Thoracic aorta (tissue), 2 donors: ENCODE data around the gene SCAI. TPM values are rescaled to one million over a fixed set of nuclear protein-coding genes. Genes with fewer than 3 reads are reported as not detected.
A peak's percentile ranks its signal among the peaks of the same experiment; 100 is the strongest.
"Not testable (repeated sequence)": the region's sequence is repeated elsewhere in the genome, so short reads cannot be mapped to it uniquely, and the experiment has no call there.

Experiments
- ATAC-seq: fragments of 150-250 bp; one replicate; pipeline ENCODE4 v1.8.0; 2017; ENCODE audit warnings: low read depth; ENCODE audit not compliant: insufficient number of reproducible peaks, low FRiP score
- DNase-seq: peaks from one replicate; pipeline ENCODE4 v3.0.0-alpha.2; 2020; ENCODE audit warnings: low spot score
- H3K27ac ChIP-seq, 2 donors: fragments of 200-600 bp; sonication (generic); 1 replicate in 1 of 2; 2 replicates in 1 of 2; pipeline ENCODE4 v1.5.1; 2016; ENCODE audit warnings: mild to moderate bottlenecking in 2 of 2, moderate library complexity in 2 of 2
- H3K27me3 ChIP-seq: fragments of 200-600 bp; sonication (generic); replicated peaks from 2 replicates; pipeline ENCODE4 v1.6.0; 2016; ENCODE audit warnings: mild to moderate bottlenecking; ENCODE audit not compliant: insufficient read depth
- H3K36me3 ChIP-seq: fragments of 200-600 bp; sonication (generic); one replicate; pipeline ENCODE4 v1.5.1; 2016
- H3K4me1 ChIP-seq, 2 donors: fragments of 200-600 bp; sonication (generic); 1 replicate in 1 of 2; 2 replicates in 1 of 2; pipeline versions ENCODE4 v1.5.1 to v1.6.0; 2016; ENCODE audit warnings: low read depth in 2 of 2, mild to moderate bottlenecking in 1 of 2; ENCODE audit not compliant: control insufficient read depth in 1 of 2
- H3K4me3 ChIP-seq: fragments of 200-600 bp; sonication (generic); 2 replicates; pipeline ENCODE4 v1.5.1; 2016; ENCODE audit warnings: mild to moderate bottlenecking
- H3K9me3 ChIP-seq: fragments of 200-600 bp; sonication (generic); 2 replicates; pipeline ENCODE4 v1.5.1; 2016
- total RNA-seq, 2 donors: library from RNA; depleted of rRNA; stranded (reverse); fragments of >200 nt; gene quantifications; one replicate each; pipeline versions ENCODE4 v1.1.0 to v1.2.3, GENCODE V29; 2016
- TF ChIP-seq, protein P1 (sequence below): fragments of 200-600 bp; sonication (generic); IDR thresholded peaks from one replicate; pipeline ENCODE4 v1.5.1; 2019; ENCODE audit warnings: antibody characterized with exemption

Gene SCAI
- total RNA-seq, 2 donors from 2014 or later = 5.1 to 12.4 TPM

DNA sequence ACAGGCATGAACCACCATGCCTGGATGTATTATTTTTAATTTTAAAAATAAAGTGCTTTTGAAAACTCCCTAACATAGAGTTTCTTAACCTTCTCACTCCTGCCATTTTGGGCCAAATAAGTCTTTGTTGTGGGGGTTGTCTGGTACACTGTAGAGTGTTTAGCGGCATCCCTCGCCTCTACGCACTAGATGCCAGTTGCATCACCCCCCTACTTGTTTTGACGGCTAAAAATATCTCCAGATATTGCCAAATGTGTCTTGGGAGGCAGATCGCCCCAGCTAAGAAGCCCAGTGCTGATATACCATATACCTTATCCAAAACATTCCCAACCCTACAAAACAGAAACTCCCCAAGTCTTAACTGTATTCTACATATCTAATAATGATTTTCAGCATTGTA lies 54.6 kb downstream of the SCAI start:
- TF ChIP-seq, protein P1, sequence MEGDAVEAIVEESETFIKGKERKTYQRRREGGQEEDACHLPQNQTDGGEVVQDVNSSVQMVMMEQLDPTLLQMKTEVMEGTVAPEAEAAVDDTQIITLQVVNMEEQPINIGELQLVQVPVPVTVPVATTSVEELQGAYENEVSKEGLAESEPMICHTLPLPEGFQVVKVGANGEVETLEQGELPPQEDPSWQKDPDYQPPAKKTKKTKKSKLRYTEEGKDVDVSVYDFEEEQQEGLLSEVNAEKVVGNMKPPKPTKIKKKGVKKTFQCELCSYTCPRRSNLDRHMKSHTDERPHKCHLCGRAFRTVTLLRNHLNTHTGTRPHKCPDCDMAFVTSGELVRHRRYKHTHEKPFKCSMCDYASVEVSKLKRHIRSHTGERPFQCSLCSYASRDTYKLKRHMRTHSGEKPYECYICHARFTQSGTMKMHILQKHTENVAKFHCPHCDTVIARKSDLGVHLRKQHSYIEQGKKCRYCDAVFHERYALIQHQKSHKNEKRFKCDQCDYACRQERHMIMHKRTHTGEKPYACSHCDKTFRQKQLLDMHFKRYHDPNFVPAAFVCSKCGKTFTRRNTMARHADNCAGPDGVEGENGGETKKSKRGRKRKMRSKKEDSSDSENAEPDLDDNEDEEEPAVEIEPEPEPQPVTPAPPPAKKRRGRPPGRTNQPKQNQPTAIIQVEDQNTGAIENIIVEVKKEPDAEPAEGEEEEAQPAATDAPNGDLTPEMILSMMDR = no peak
- H3K27ac ChIP-seq = peak overlapping the region in 1 of 2 donors; percentile 56
- peaks cover 9 to 14% of the 10 kb centered on the region in 2 donors for H3K4me1 ChIP-seq
- no peaks in the 10 kb centered on the region for H3K36me3 ChIP-seq
- no peak overlapping the region for H3K4me3 ChIP-seq
- no peaks in the 10 kb centered on the region for H3K9me3 ChIP-seq
- no peak for DNase-seq
- ATAC-seq = no peak
- no peaks in the 10 kb centered on the region for H3K27me3 ChIP-seq

DNA sequence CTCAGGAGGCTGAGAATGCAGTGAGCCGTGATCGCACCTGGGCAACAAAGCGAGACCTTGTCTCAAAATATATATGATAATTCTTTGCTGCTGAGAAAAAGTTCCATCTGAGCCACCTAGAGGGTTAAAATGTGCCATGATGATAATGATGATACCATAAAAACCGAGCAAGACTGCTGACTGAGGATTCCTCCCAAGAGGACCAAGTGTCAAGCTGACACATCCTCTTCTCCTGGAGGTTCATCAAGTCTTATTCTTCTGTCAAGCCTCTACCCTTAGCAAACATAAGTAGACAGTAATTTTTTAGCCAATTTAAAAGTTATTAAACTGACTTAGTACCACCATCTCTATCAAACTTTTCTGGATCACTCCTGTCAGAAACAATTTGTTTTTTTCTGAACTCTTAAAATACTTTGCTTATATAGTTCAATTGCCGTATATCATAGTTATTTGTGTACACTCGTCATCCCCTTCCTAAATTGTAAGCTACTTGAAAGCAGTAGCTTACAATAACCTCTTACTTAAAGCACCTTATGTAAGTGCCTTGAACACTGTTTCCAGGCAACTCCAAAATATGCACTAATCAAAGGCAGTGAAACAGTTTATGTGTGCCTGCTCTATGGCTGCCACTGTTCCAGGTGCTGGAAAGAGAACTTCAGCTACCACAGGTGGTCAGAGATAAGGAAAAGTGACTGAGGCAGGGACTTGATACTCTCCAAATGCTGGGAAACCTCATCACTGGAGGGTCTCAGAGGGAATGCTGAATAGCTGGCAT lies 57.4 kb downstream of the SCAI start:
- TF ChIP-seq, protein P1 = no peak
- H3K36me3 ChIP-seq = no peaks in the 10 kb centered on the region

DNA sequence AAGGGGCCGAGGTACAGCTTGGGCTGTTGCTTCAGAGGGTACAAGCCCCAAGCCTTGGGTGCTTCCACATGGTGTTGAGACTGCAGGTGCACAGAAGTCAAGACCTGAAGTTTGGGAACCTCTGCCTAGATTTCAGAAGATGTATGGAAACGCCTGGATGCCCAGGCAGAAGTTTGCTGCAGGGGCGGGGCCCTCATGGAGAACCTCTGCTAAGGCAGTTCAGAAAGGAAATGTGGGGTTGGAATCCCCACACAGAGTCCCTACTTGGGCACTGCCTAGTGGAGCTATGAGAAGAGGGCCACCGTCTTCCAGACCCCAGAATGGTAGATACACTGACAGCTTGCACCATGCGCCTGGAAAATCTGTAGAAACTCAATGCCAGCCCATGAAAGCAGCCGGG lies 61.1 kb downstream of the SCAI start:
- H3K27ac ChIP-seq, DNase-seq, H3K36me3 ChIP-seq, H3K9me3 ChIP-seq, H3K27me3 ChIP-seq, H3K4me3 ChIP-seq, H3K4me1 ChIP-seq, ATAC-seq: not testable (repeated sequence)

More for the DNA sequence above, 57.4 kb downstream of the SCAI start:
- Histone ChIP-seq H3K27ac (no peak overlapping the region), H3K27me3 (no peaks in the 10 kb centered on the region), H3K9me3 (no peaks in the 10 kb centered on the region), H3K4me1 (peaks cover 1 to 6% of the 10 kb centered on the region in 2 donors), H3K4me3 (no peak overlapping the region)
- DNase-seq = no peak
- no peak for ATAC-seq

DNA sequence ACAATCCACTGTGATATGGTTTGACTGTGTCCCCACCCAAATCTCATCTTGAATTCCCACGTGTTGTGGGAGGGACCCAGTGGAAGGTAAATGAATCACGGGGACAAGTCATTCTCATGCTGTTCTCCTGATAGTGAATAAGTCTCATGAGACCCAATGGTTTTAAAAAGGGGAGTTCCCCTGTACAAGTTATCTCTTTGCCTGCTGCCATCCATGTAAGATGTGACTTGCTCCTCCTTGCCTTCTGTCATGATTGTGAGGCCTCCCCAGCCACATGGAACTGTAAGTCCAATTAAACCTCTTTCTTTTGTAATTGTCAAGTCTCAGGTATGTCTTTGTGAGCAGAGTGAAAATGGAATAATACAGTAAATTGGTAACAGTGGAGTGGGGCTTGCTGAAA lies 62.5 kb downstream of the SCAI start:
- H3K36me3 ChIP-seq, H3K9me3 ChIP-seq, DNase-seq, H3K4me1 ChIP-seq, ATAC-seq, H3K4me3 ChIP-seq, H3K27me3 ChIP-seq, H3K27ac ChIP-seq: not testable (repeated sequence)

DNA sequence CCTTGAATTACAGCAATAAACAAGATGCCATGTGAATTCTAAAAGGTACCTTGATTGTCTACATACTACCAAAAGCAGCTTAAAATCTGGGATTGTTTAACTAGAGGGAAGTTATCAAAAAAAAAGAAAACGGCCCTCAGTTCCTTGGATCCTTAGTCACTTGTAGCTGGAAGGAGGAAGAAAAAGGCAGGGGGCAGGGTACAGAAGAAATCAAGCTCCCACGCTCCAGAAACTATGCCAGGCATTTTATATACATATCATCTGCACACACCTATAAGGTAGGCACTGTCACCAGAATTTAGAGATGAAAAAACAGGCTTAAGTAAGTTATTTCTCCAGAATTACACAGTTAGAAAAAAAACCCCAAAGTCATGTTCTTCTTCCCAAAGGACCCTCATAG lies 63.4 kb downstream of the SCAI start:
- TF ChIP-seq, protein P1 = no peak
- DNase-seq (no peak), ATAC-seq (no peak)
- H3K27ac ChIP-seq = no peak overlapping the region
- no peaks in the 10 kb centered on the region for H3K27me3 ChIP-seq
- H3K4me3 ChIP-seq = no peak overlapping the region
- H3K36me3 ChIP-seq = no peaks in the 10 kb centered on the region
- no peaks in the 10 kb centered on the region for H3K9me3 ChIP-seq
- no peaks in the 10 kb centered on the region for H3K4me1 ChIP-seq

DNA sequence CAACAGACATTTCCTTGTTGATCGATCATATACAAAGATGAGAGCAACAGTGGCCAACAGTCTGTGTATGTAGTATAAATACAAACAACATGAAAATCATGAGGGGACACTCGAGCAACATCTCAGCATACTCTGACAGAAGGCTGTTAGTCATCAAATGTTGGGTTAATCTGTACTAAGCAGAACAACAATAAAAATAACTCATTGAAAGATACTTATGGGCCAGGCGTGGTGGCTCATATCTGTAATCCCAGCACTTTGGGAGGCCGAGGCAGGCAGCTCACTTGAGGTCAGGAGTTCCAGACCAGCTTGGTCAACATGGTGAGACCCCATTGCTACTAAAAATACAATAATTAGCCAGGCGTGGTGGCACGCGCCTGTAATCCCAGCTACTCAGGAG lies 67.3 kb downstream of the SCAI start:
- ATAC-seq = no peak
- no peaks in the 10 kb centered on the region for H3K27me3 ChIP-seq
- TF ChIP-seq, protein P1 = no peak

More for the DNA sequence above, 67.3 kb downstream of the SCAI start:
- Histone ChIP-seq H3K36me3 (no peaks in the 10 kb centered on the region), H3K4me3 (no peak overlapping the region), H3K27ac (no peak overlapping the region), H3K9me3 (no peaks in the 10 kb centered on the region), H3K4me1 (no peaks in the 10 kb centered on the region)
- no peak for DNase-seq
